Type B pancreatic cell (in vitro differentiated cells): Measurements from ENCODE around the gene RANBP3. TPM values are rescaled to one million over a fixed set of nuclear protein-coding genes. Genes with fewer than 3 reads are reported as not detected.

Experiments
- DNase-seq: peaks from one replicate; pipeline ENCODE4 v3.0.0; 2021; ENCODE audit warnings: mixed read lengths; ENCODE audit not compliant: unreplicated experiment; ENCODE audit errors: extremely low spot score
- H3K27ac Mint-ChIP-seq: 2 replicates; pipeline ENCODE4 v1.8.0; 2021; ENCODE audit warnings: mild to moderate bottlenecking, mixed read lengths
- H3K27me3 Mint-ChIP-seq: 2 replicates; pipeline ENCODE4 v1.8.0; 2021; ENCODE audit warnings: mixed read lengths
- H3K36me3 Mint-ChIP-seq: 2 replicates; pipeline ENCODE4 v1.8.0; 2021; ENCODE audit warnings: mixed read lengths
- H3K4me1 Mint-ChIP-seq: one replicate; pipeline ENCODE4 v1.8.0; 2021; ENCODE audit warnings: mixed read lengths; ENCODE audit not compliant: unreplicated experiment
- H3K4me3 Mint-ChIP-seq: 2 replicates; pipeline ENCODE4 v1.8.0; 2021; ENCODE audit warnings: mild to moderate bottlenecking, mixed read lengths
- H3K9me3 Mint-ChIP-seq: 2 replicates; pipeline ENCODE4 v1.8.0; 2021; ENCODE audit warnings: mixed read lengths
- total RNA-seq: library from RNA; stranded (reverse); gene quantifications from 2 replicates; pipeline ENCODE4 v1.2.1, GENCODE V29; 2021; ENCODE audit warnings: low replicate concordance
- TF ChIP-seq, protein P1 (sequence below): fragments of 200-600 bp; sonication (generic); conservative IDR thresholded peaks from 2 replicates; pipeline ENCODE4 v1.5.0; 2021; ENCODE audit warnings: antibody characterized with exemption, mild to moderate bottlenecking

RANBP3 gene
- total RNA-seq, 1 donor from 2014 or later = 92.4 TPM

GRCh38 chr19:5911366-5911765 lies 66.6 kb downstream of the RANBP3 start:
- H3K27ac Mint-ChIP-seq = no peak overlapping the region
- H3K4me3 Mint-ChIP-seq = no peak overlapping the region
- H3K27me3 Mint-ChIP-seq = no peaks in the 10 kb centered on the region
- no peak for DNase-seq
- H3K4me1 Mint-ChIP-seq = peaks cover 7% of the 10 kb centered on the region
- TF ChIP-seq, protein P1, sequence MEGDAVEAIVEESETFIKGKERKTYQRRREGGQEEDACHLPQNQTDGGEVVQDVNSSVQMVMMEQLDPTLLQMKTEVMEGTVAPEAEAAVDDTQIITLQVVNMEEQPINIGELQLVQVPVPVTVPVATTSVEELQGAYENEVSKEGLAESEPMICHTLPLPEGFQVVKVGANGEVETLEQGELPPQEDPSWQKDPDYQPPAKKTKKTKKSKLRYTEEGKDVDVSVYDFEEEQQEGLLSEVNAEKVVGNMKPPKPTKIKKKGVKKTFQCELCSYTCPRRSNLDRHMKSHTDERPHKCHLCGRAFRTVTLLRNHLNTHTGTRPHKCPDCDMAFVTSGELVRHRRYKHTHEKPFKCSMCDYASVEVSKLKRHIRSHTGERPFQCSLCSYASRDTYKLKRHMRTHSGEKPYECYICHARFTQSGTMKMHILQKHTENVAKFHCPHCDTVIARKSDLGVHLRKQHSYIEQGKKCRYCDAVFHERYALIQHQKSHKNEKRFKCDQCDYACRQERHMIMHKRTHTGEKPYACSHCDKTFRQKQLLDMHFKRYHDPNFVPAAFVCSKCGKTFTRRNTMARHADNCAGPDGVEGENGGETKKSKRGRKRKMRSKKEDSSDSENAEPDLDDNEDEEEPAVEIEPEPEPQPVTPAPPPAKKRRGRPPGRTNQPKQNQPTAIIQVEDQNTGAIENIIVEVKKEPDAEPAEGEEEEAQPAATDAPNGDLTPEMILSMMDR = no peak
- no peaks in the 10 kb centered on the region for H3K36me3 Mint-ChIP-seq
- no peaks in the 10 kb centered on the region for H3K9me3 Mint-ChIP-seq

DNA sequence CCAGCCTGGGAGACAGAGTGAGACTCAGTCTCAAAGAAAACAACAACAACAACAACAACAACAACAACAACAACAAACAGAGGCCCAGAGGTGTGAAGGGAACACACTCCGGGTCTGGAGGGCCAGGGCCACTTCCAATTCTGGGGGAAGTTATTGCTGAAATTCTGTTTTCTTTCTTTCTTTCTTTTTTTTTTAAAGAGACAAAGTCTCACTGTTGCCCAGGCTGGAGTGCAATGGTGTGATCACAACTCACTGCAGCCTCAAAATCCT lies 67.4 kb downstream of the RANBP3 start:
- DNase-seq = no peak
- H3K36me3 Mint-ChIP-seq = no peaks in the 10 kb centered on the region
- H3K4me3 Mint-ChIP-seq = no peak overlapping the region
- peaks cover 7% of the 10 kb centered on the region for H3K4me1 Mint-ChIP-seq
- no peaks in the 10 kb centered on the region for H3K9me3 Mint-ChIP-seq
- TF ChIP-seq, protein P1 = no peak
- H3K27ac Mint-ChIP-seq = no peak overlapping the region
- no peaks in the 10 kb centered on the region for H3K27me3 Mint-ChIP-seq

- Mint-ChIP-seq H3K36me3 (no peaks in the 10 kb centered on the region), H3K4me3 (no peak overlapping the region), H3K9me3 (no peaks in the 10 kb centered on the region), H3K27me3 (no peaks in the 10 kb centered on the region), H3K4me1 (peaks cover 7% of the 10 kb centered on the region), H3K27ac (no peak overlapping the region)
- TF ChIP-seq, protein P1 = no peak
- DNase-seq = no peak
Observed at GRCh38 chr19:5908773-5909442, 69.0 kb downstream of the RANBP3 start.

DNA sequence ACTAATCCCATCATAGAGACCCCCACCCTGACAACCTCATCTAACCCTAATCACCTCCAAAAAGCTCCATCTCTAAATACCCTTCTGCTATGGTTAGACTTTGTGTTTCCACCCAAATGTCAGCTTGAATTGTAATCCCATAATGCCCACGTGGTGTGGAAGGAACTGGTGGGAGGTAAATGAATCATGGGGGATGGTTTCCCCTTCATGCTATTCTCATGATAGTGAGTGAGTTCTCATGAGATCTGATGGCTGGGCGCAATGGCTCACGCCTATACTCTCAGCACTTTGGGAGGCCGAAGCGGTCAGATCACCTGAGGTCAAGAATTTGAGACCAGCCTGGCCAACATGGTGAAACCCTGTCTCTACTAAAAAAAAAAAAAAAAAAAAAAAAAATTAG lies 70.7 kb downstream of the RANBP3 start:
- no peaks in the 10 kb centered on the region for H3K9me3 Mint-ChIP-seq
- H3K4me3 Mint-ChIP-seq = peak overlapping the region; percentile 13
- H3K36me3 Mint-ChIP-seq = no peaks in the 10 kb centered on the region
- H3K27me3 Mint-ChIP-seq = no peaks in the 10 kb centered on the region
- peaks cover 7% of the 10 kb centered on the region for H3K4me1 Mint-ChIP-seq
- H3K27ac Mint-ChIP-seq = no peak overlapping the region
- TF ChIP-seq, protein P1 = no peak
- DNase-seq = no peak

DNA sequence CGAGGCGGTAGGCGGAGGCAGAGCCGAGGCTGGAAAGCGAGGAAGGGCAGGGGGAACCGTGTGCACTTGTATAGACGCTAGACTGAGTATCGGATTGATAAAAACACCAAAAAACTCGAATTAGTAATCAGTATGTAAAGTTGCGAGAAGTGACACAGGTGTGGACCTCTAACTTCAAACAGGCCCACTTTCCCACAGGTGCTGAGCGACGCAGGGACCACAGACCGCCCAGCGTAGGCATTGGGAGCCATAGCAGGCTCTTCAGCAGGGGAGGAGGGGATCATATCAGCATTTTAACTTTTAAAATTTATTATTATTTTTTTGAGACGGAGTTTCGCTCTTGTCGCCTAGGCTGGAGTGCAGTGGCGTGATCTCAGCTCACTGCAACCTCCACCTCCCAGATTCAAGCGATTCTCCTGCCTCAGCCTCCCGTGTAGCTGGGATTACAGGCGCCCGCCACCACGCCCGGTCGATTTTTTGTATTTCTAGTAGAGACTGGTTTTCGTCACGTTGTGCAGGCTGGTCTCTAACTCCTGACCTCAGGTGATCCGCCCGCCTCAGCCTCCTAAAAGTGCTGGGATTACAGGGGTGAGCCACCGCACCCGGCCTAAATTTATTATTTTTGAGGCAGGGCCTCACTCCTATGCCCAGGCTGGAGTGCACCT lies 72.7 kb downstream of the RANBP3 start:
- DNase-seq = no peak
- Mint-ChIP-seq H3K27ac (no peak overlapping the region), H3K27me3 (no peaks in the 10 kb centered on the region), H3K36me3 (peaks cover 4% of the 10 kb centered on the region), H3K4me3 (peak overlapping the region; percentile 97), H3K4me1 (peaks cover 13% of the 10 kb centered on the region), H3K9me3 (no peaks in the 10 kb centered on the region)
- TF ChIP-seq, protein P1 = no peak
